ENCODE measurements around the gene SOX12. TPM values are rescaled to one million over a fixed set of nuclear protein-coding genes. Genes with fewer than 3 reads are reported as not detected.
"Not testable (repeated sequence)": the region's sequence is repeated elsewhere in the genome, so short reads cannot be mapped to it uniquely, and the experiment has no call there.

SOX12 gene
- total and polyA plus RNA-seq, 4 donors: 0.67 to 4.2 (median 1.7) TPM

DNA sequence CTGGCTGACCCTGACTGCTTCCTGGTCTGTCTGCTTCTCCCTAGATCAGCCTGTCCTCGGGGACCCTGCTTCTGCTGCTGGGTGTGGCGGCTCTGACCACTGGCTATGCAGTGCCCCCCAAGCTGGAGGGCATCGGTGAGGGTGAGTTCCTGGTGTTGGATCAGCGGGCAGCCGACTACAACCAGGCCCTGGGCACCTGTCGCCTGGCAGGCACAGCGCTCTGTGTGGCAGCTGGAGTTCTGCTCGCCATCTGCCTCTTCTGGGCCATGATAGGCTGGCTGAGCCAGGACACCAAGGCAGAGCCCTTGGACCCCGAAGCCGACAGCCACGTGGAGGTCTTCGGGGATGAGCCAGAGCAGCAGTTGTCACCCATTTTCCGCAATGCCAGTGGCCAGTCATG lies 27.8 kb downstream of the SOX12 start:
- H3K27me3 ChIP-seq (ENCODE audit: control insufficient read depth in 4 of 4, insufficient read depth in 4 of 4, low read length in 3 of 4): no peaks in the 10 kb centered on the region
- H3K9ac ChIP-seq (ENCODE audit: low read depth in 1 of 2, low read length in 2 of 2): no peak overlapping the region
- no peaks in the 10 kb centered on the region for H3K9me3 ChIP-seq (ENCODE audit: control insufficient read depth in 4 of 4, low read length in 3 of 4)
- WGBS: 93% methylated on average over 13 of the region's 13 CpGs
- TF ChIP-seq HNF4G (IDR thresholded peaks at IDR 0.05) (no peak), YY1 (IDR thresholded peaks at IDR 0.05) (no peak), NR2F2 (IDR thresholded peaks at IDR 0.05) (no peak)
- no peak overlapping the region for H3K27ac ChIP-seq (ENCODE audit: low read depth in 1 of 2, low read length in 2 of 2)
- peaks cover 0 to 19% (median 6%) of the 10 kb centered on the region in 4 donors for H3K4me1 ChIP-seq (ENCODE audit: control insufficient read depth in 4 of 4, insufficient read depth in 4 of 4, low read length in 3 of 4)
- no peaks in the 10 kb centered on the region for H3K36me3 ChIP-seq (ENCODE audit: control insufficient read depth in 4 of 4, insufficient read depth in 3 of 4, low read depth in 1 of 4, low read length in 3 of 4)
- no peak for DNase-seq (ENCODE audit: low spot score)
- no peak overlapping the region for H3K4me3 ChIP-seq (ENCODE audit: low read depth in 1 of 3, low read length in 3 of 3)

- Histone ChIP-seq H3K4me3 (ENCODE audit: low read depth in 1 of 3, low read length in 3 of 3) (no peak overlapping the region), H3K4me1 (ENCODE audit: control insufficient read depth in 4 of 4, insufficient read depth in 4 of 4, low read length in 3 of 4) (peaks cover 0 to 10% (median 2%) of the 10 kb centered on the region in 4 donors), H3K9ac (ENCODE audit: low read depth in 1 of 2, low read length in 2 of 2) (no peak overlapping the region), H3K36me3 (ENCODE audit: control insufficient read depth in 4 of 4, insufficient read depth in 3 of 4, low read depth in 1 of 4, low read length in 3 of 4) (no peaks in the 10 kb centered on the region), H3K9me3 (ENCODE audit: control insufficient read depth in 4 of 4, low read length in 3 of 4) (no peaks in the 10 kb centered on the region), H3K27ac (ENCODE audit: low read depth in 1 of 2, low read length in 2 of 2) (no peak overlapping the region), H3K27me3 (ENCODE audit: control insufficient read depth in 4 of 4, insufficient read depth in 4 of 4, low read length in 3 of 4) (no peaks in the 10 kb centered on the region)
- DNase-seq (ENCODE audit: low spot score): peak; percentile 82
- WGBS: 12% methylated on average over 14 of the region's 14 CpGs
- TF ChIP-seq ATF3 (IDR thresholded peaks at IDR 0.05): no peak
- TF ChIP-seq EGR1 (IDR thresholded peaks at IDR 0.05; ENCODE audit: low read depth in 2 of 2): no peak
- no peak for TF ChIP-seq FOXA1 (IDR thresholded peaks at IDR 0.05)
- TF ChIP-seq FOXA2 (IDR thresholded peaks at IDR 0.05): no peak
- peak in 1 of 2 donors; percentile 8 for TF ChIP-seq RXRA (IDR thresholded peaks at IDR 0.05)
- TF ChIP-seq RAD21 (IDR thresholded peaks at IDR 0.05): peak; percentile 99
- TF ChIP-seq HNF4A (conservative IDR thresholded peaks at IDR 0.05): no peak
- peak; percentile 9 for TF ChIP-seq NR2F2 (IDR thresholded peaks at IDR 0.05)
- TF ChIP-seq SP1 (IDR thresholded peaks at IDR 0.05): no peak
- no peak for TF ChIP-seq HNF4G (IDR thresholded peaks at IDR 0.05)
- peak; percentile 96 for TF ChIP-seq CTCF (IDR thresholded peaks at IDR 0.05; ENCODE audit: low read depth, low read length, missing input control)
- TF ChIP-seq, protein P1, sequence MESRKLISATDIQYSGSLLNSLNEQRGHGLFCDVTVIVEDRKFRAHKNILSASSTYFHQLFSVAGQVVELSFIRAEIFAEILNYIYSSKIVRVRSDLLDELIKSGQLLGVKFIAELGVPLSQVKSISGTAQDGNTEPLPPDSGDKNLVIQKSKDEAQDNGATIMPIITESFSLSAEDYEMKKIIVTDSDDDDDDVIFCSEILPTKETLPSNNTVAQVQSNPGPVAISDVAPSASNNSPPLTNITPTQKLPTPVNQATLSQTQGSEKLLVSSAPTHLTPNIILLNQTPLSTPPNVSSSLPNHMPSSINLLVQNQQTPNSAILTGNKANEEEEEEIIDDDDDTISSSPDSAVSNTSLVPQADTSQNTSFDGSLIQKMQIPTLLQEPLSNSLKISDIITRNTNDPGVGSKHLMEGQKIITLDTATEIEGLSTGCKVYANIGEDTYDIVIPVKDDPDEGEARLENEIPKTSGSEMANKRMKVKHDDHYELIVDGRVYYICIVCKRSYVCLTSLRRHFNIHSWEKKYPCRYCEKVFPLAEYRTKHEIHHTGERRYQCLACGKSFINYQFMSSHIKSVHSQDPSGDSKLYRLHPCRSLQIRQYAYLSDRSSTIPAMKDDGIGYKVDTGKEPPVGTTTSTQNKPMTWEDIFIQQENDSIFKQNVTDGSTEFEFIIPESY (IDR thresholded peaks at IDR 0.05): no peak
Observed at GRCh38 chr20:354298-354977, 29.1 kb downstream of the SOX12 start.

DNA sequence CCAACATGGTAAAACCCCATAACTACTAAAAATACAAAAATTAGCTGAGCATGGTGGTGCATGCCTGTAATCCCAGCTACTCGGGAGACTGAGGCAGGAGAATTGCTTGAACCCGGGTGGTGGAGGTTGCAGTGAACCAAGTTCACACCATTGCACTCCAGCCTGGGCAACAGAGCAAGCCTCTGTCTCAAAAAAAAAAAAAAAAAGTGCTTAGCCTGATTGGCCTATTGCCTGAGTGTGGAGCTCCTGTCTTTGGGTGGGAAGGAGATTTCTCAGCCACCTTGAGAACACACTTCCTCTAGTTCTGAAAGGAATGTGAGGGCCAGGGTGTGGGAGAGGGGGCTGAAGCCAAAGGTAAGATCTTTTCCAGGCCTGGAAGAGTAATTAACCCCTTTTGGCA lies 30.8 kb downstream of the SOX12 start:
- not testable (repeated sequence) for DNase-seq (ENCODE audit: low spot score); H3K36me3 ChIP-seq (ENCODE audit: control insufficient read depth in 4 of 4, insufficient read depth in 3 of 4, low read depth in 1 of 4, low read length in 3 of 4); H3K27ac ChIP-seq (ENCODE audit: low read depth in 1 of 2, low read length in 2 of 2); H3K9me3 ChIP-seq (ENCODE audit: control insufficient read depth in 4 of 4, low read length in 3 of 4); H3K27me3 ChIP-seq (ENCODE audit: control insufficient read depth in 4 of 4, insufficient read depth in 4 of 4, low read length in 3 of 4); H3K4me3 ChIP-seq (ENCODE audit: low read depth in 1 of 3, low read length in 3 of 3); H3K9ac ChIP-seq (ENCODE audit: low read depth in 1 of 2, low read length in 2 of 2); H3K4me1 ChIP-seq (ENCODE audit: control insufficient read depth in 4 of 4, insufficient read depth in 4 of 4, low read length in 3 of 4)
- whole genome bisulfite sequencing: 98% methylated on average over 2 of the region's 2 CpGs

Data from liver (tissue), 9 donors.